Neural cell (in vitro differentiated cells): Measurements from ENCODE around the gene PAX2. TPM values are rescaled to one million over a fixed set of nuclear protein-coding genes. Genes with fewer than 3 reads are reported as not detected.

Experiments
- H2AFZ ChIP-seq: fragments of 200-600, 300-800 bp; sonication (generic), shearing (Covaris generic); 2 replicates; pipeline ENCODE4 v1.6.0; 2014; ENCODE audit warnings: low read depth, mild to moderate bottlenecking, antibody characterized with exemption, low read length, moderate library complexity
- H3F3A ChIP-seq: fragments of 200-600 bp; shearing (Covaris generic); 2 replicates; pipeline ENCODE4 v1.6.1; 2016; ENCODE audit warnings: mild to moderate bottlenecking, moderate library complexity, mixed read lengths, antibody characterized with exemption, low read length; ENCODE audit not compliant: insufficient read depth, poor library complexity, severe bottlenecking
- H3K27ac ChIP-seq: fragments of 200-600, 300-800 bp; sonication (generic), shearing (Covaris generic); 2 replicates; pipeline ENCODE4 v1.5.1; 2014; ENCODE audit warnings: mild to moderate bottlenecking, low read length, moderate library complexity
- H3K27me3 ChIP-seq: fragments of 300-800, 200-600 bp; sonication (generic), shearing (Covaris generic); 2 replicates; pipeline ENCODE4 v1.6.0; 2014; ENCODE audit warnings: mild to moderate bottlenecking, low read depth, low read length, moderate library complexity; ENCODE audit not compliant: insufficient read depth
- H3K36me3 ChIP-seq: fragments of 300-800, 200-600 bp; sonication (generic), shearing (Covaris generic); 2 replicates; pipeline ENCODE4 v1.5.1; 2014; ENCODE audit warnings: mild to moderate bottlenecking, antibody characterized with exemption, low read length, moderate library complexity; ENCODE audit not compliant: insufficient read depth
- H3K4me2 ChIP-seq: fragments of 300-800, 200-600 bp; sonication (generic), shearing (Covaris generic); 2 replicates; pipeline ENCODE4 v1.6.0; 2014; ENCODE audit warnings: mild to moderate bottlenecking, low read length
- H3K4me3 ChIP-seq: fragments of 300-800, 200-600 bp; sonication (generic), shearing (Covaris generic); 2 replicates; pipeline ENCODE4 v1.5.1; 2014; ENCODE audit warnings: mild to moderate bottlenecking, low read length, moderate library complexity
- H3K79me2 ChIP-seq: fragments of 200-600 bp; shearing (Covaris generic); replicated peaks from 2 replicates; pipeline ENCODE4 v1.6.0; 2014; ENCODE audit warnings: mild to moderate bottlenecking, low read length, moderate library complexity; ENCODE audit not compliant: insufficient read depth
- H3K9ac ChIP-seq: fragments of 300-800, 200-600 bp; sonication (generic), shearing (Covaris generic); 2 replicates; pipeline ENCODE4 v1.6.1; 2016; ENCODE audit warnings: mild to moderate bottlenecking, low read length, mixed read lengths
- H3K9me2 ChIP-seq: fragments of 200-600 bp; shearing (Covaris generic); 2 replicates; pipeline ENCODE4 v1.6.1; 2016; ENCODE audit warnings: mild to moderate bottlenecking, low read length, mixed read lengths; ENCODE audit not compliant: insufficient read depth
- H3K9me3 ChIP-seq: fragments of 200-600, 300-800 bp; sonication (generic), shearing (Covaris generic); 2 replicates; pipeline ENCODE4 v1.6.1; 2016; ENCODE audit warnings: mild to moderate bottlenecking, mixed run types, low read length, moderate library complexity, mixed read lengths
- H4K20me1 ChIP-seq: fragments of 200-600 bp; shearing (Covaris generic); 2 replicates; pipeline ENCODE4 v1.6.1; 2016; ENCODE audit warnings: mild to moderate bottlenecking, mixed run types; ENCODE audit not compliant: insufficient read depth
- CTCF ChIP-seq: fragments of 450-650 bp; IDR thresholded peaks from 2 replicates; pipeline ENCODE4 v1.5.1; 2014; ENCODE audit warnings: antibody characterized with exemption, mild to moderate bottlenecking, moderate library complexity; ENCODE audit not compliant: poor library complexity, severe bottlenecking
- EP300 ChIP-seq: fragments of 450-650 bp; conservative IDR thresholded peaks from 2 replicates; pipeline ENCODE4 v1.6.1; 2014; ENCODE audit warnings: antibody characterized with exemption, mild to moderate bottlenecking, moderate library complexity; ENCODE audit not compliant: poor library complexity, severe bottlenecking
- EZH2 ChIP-seq: fragments of 200-600, 300-800 bp; shearing (Covaris generic), sonication (generic); IDR thresholded peaks from 2 replicates; pipeline ENCODE4 v1.6.1; 2014; ENCODE audit warnings: antibody characterized with exemption, low read length, borderline replicate concordance, mild to moderate bottlenecking; ENCODE audit not compliant: insufficient read depth, poor library complexity, severe bottlenecking
- MXI1 ChIP-seq: fragments of 450-650 bp; conservative IDR thresholded peaks from 2 replicates; pipeline ENCODE4 v1.6.1; 2014; ENCODE audit warnings: antibody characterized with exemption, mild to moderate bottlenecking; ENCODE audit not compliant: poor library complexity, severe bottlenecking
- POLR2AphosphoS5 ChIP-seq: IDR thresholded peaks from 2 replicates; pipeline ENCODE4 v1.6.1; 2012
- RAD21 ChIP-seq: fragments of 450-650 bp; conservative IDR thresholded peaks from 2 replicates; pipeline ENCODE4 v1.6.1; 2014; ENCODE audit warnings: antibody characterized with exemption, mild to moderate bottlenecking, moderate library complexity
- REST ChIP-seq: IDR thresholded peaks from 2 replicates; pipeline ENCODE4 v1.6.1; 2012; ENCODE audit warnings: borderline replicate concordance
- SMC3 ChIP-seq: fragments of 450-650 bp; conservative IDR thresholded peaks from 2 replicates; pipeline ENCODE4 v1.6.1; 2014; ENCODE audit warnings: antibody characterized with exemption, mild to moderate bottlenecking, moderate library complexity; ENCODE audit not compliant: poor library complexity
- TAF1 ChIP-seq: IDR thresholded peaks from 2 replicates; pipeline ENCODE4 v1.6.1; 2012; ENCODE audit warnings: low read depth
- polyA plus RNA-seq: library from polyadenylated mRNA; depleted of rRNA; stranded (reverse); fragments of >200 nt; gene quantifications from 2 replicates; pipeline ENCODE4 v1.2.3, GENCODE V29; 2014

PAX2 gene
- polyA plus RNA-seq, 1 donor from 2014 or later, result not detected

GRCh38 chr10:100825325-100825875 lies 80.0 kb downstream of the PAX2 start:
- TF ChIP-seq EZH2 (no peak), MXI1 (no peak), SMC3 (no peak), POLR2AphosphoS5 (no peak), CTCF (no peak), TAF1 (no peak), RAD21 (no peak), REST (no peak), EP300 (no peak)
- H3K4me2 ChIP-seq, result no peak overlapping the region
- H3K9me2 ChIP-seq, result no peaks in the 10 kb centered on the region
- H3K79me2 ChIP-seq, result no peaks in the 10 kb centered on the region
- H3F3A ChIP-seq, result no peaks in the 10 kb centered on the region
- H2AFZ ChIP-seq, result no peak overlapping the region
- H3K27me3 ChIP-seq, result peaks cover 100% of the 10 kb centered on the region
- peak overlapping the region; percentile 34 for H3K4me3 ChIP-seq
- H3K9ac ChIP-seq, result no peak overlapping the region
- H3K9me3 ChIP-seq, result no peaks in the 10 kb centered on the region
- no peaks in the 10 kb centered on the region for H3K36me3 ChIP-seq
- no peak overlapping the region for H3K27ac ChIP-seq
- H4K20me1 ChIP-seq, result no peaks in the 10 kb centered on the region

GRCh38 chr10:100826031-100826651 lies 80.8 kb downstream of the PAX2 start:
- no peak overlapping the region for H2AFZ ChIP-seq
- H3K9me2 ChIP-seq, result no peaks in the 10 kb centered on the region
- no peaks in the 10 kb centered on the region for H3F3A ChIP-seq
- H3K9ac ChIP-seq, result no peak overlapping the region
- no peaks in the 10 kb centered on the region for H3K79me2 ChIP-seq
- H4K20me1 ChIP-seq, result no peaks in the 10 kb centered on the region
- H3K27me3 ChIP-seq, result peaks cover 100% of the 10 kb centered on the region
- no peak overlapping the region for H3K27ac ChIP-seq
- H3K36me3 ChIP-seq, result no peaks in the 10 kb centered on the region
- TF ChIP-seq EP300 (no peak), POLR2AphosphoS5 (no peak)
- H3K9me3 ChIP-seq, result no peaks in the 10 kb centered on the region
- no peak overlapping the region for H3K4me2 ChIP-seq
- peak overlapping the region; percentile 65 for H3K4me3 ChIP-seq
